Stimulated activated naive CD8-positive, alpha-beta T cell treated with anti-CD3 and anti-CD28 coated beads, Interleukin-15, amount 100 ng/mL, for 72 hours (primary cell): ENCODE measurements around the gene STYXL1.

ENCODE experiments used
- ATAC-seq: fragments of 150-1000 bp; cut with Tn5 transposase; 2 replicates; pipeline ENCODE4 v1.10.0; 2021; ENCODE audit warnings: mild to moderate bottlenecking, moderate library complexity
- DNase-seq, 2 donors: peaks; one replicate each; pipeline ENCODE4 v3.0.0; 2021 to 2022
- H3K27ac Mint-ChIP-seq, 2 donors: one replicate each; pipeline ENCODE4 v1.8.0; 2022; ENCODE audit warnings: mild to moderate bottlenecking in 2 of 2, mixed read lengths in 2 of 2, moderate library complexity in 2 of 2
- H3K27me3 Mint-ChIP-seq: one replicate; pipeline ENCODE4 v1.8.0; 2022; ENCODE audit warnings: mixed read lengths
- H3K4me1 Mint-ChIP-seq: one replicate; pipeline ENCODE4 v1.8.0; 2022; ENCODE audit warnings: mild to moderate bottlenecking, mixed read lengths
- H3K4me3 Mint-ChIP-seq, 2 donors: one replicate each; pipeline ENCODE4 v1.8.0; 2022; ENCODE audit warnings: mild to moderate bottlenecking in 2 of 2, mixed read lengths in 2 of 2, moderate library complexity in 1 of 2
- H3K9me3 Mint-ChIP-seq, 2 donors: one replicate each; pipeline ENCODE4 v1.8.0; 2022; ENCODE audit warnings: mixed read lengths in 2 of 2

STYXL1 gene

DNA sequence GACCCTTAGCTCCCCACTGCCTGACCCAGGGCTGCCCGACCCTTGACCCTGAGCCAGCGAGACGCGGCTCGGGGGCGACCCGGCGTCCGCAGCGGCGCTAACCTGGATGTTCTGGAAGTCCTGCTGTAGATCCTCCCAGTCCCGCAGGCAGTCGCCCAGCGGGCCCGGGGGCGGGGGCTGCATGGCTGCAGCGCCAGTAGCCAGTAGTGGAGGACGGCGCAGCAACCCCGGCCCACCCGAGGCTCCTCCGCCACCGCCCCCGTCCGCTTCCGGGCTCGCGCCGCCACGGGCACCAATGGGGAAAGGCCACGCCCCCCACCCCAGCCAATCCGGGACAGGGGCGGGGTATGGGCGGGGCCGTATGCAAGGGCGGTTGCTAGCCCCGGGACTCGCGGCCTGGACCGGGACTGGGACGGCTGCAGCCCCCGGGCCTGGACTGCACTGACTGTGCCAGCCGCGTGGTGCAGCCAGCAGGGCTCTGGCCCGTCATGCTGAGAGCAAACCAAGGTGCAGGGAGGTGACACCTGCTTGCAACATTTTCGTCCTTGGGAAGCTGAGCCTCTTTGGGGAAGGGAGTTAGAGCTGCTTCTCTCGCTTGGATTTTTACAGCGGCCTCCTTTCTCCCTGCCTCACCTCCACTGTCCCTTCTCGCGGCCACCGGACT, 53.3 kb downstream of the STYXL1 start, which contains the start of gene TMEM120A:
Gene TMEM120A (minus strand): TSS at position 208 of the 664 bp plus-strand sequence. CDS start 25 bp downstream, at position 183.
- Mint-ChIP-seq H3K4me1 (peaks cover 61% of the 10 kb centered on the region), H3K27me3 (no peaks in the 10 kb centered on the region), H3K4me3 (peak within 1 kb of the TSS; percentile 79 to 86), H3K9me3 (no peaks in the 10 kb centered on the region), H3K27ac (peak within 1 kb of the TSS in 1 of 2 donors; percentile 75)
- ATAC-seq: peak; percentile 94
- peak; percentile 90 to 92 for DNase-seq

DNA sequence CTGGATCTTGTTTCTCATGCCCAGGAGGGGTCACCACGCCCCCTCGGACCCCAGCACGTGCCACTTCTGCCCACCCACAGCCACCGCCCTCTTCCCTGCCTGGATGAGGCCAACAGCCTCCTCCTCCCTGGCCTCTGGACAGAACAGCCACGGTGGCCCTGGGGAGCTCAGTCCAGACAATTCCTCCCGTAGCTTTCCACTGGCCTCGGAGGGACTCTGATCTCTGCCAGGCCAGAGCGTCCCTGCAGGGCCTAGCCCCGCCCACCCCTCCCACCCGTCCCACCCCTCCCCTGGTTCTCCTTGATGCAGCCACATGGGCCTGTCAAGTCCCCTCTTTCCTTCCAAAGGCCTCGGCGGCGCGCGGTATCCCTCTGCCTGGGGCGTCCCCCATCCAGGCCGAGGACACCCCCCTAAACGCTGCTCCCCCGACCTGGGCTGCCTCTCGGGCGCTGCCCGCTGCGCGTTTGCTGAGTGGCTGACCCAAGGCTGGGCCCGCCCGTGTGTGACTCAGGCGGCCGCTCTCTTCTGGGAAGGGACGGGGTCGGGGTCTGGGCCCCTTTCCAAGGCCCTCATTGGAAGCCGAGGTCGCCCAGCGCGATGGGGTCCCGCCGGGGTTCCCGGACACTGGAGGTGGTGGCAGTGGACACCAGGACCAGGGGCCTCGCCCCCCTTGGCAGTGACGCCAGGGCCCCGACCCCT, 54.0 kb downstream of the STYXL1 start:
- Mint-ChIP-seq H3K4me3 (peak overlapping the region; percentile 79 to 86), H3K27me3 (no peaks in the 10 kb centered on the region), H3K27ac (peak overlapping the region in 1 of 2 donors; percentile 75), H3K9me3 (no peaks in the 10 kb centered on the region), H3K4me1 (peaks cover 62% of the 10 kb centered on the region)
- DNase-seq (peak in 1 of 2 donors; percentile 42), ATAC-seq (peak; percentile 31)

DNA sequence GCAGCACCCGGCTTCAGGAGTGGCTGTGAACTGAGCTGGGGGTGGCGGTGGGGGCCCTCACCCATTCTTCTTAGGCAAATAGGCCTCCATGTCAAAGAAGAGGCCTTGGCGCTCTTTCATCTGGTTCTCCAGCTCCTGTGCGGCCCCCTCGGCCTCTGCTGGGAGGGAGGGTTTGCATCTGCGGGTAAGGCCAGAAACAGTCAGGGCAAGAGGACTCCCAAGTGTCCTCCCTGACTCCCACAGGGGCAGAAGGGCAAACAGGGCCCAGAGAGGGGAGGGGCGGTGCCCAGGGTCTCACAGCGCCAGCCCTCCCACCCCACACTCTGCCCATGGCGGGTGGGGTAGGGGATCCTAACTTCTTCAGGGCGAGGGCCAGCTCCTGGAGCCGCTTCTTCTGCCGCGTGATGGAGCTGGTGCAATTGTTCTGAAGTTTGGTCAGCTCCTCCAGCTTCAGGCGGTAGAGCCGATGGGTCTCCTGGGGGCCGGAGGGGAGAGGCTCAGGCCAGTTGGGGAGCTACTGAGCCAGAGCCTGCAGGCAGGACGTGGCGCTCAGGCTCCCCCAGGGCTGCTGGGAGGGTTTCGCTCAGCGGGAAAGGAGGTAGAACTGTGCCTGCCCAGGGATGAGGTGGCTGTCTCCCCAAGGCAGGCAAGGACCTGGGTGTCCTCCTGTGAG, 55.6 kb downstream of the STYXL1 start:
- Mint-ChIP-seq H3K27me3 (no peaks in the 10 kb centered on the region), H3K4me1 (peaks cover 57% of the 10 kb centered on the region), H3K4me3 (peak overlapping the region in 1 of 2 donors; percentile 86), H3K9me3 (no peaks in the 10 kb centered on the region), H3K27ac (no peak overlapping the region)
- ATAC-seq: no peak
- no peak for DNase-seq

DNA sequence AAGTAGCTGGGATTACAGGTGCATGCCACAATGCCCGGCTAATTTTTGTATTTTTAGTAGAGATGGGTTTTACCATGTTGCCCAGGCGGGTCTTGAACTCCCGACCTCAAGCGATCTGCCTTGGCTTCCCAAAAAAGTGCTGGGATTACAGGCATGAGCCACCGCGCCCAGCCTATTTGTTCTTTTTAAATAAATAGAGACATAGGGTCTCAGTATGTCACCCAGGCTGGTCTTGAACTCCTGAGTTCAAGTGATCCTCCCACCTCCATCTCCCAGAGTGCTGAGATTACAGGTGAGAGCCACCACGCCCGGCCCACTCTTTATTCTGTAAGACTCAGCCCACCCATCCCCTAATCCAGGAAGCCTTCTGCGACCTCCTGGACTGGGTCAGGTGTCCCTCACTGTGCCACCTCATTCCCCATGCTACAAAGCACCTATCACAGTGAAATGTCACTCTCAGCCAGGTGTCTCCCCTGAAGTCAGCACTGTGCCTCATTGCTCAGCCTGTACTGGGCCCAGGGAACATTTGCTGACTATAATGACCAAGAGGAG, 56.2 kb downstream of the STYXL1 start:
- no peak overlapping the region for H3K27ac Mint-ChIP-seq
- peak overlapping the region in 1 of 2 donors; percentile 38 for H3K4me3 Mint-ChIP-seq
- H3K27me3 Mint-ChIP-seq: no peaks in the 10 kb centered on the region
- no peak for ATAC-seq
- no peak for DNase-seq
- H3K4me1 Mint-ChIP-seq: peaks cover 51% of the 10 kb centered on the region
- no peaks in the 10 kb centered on the region for H3K9me3 Mint-ChIP-seq

DNA sequence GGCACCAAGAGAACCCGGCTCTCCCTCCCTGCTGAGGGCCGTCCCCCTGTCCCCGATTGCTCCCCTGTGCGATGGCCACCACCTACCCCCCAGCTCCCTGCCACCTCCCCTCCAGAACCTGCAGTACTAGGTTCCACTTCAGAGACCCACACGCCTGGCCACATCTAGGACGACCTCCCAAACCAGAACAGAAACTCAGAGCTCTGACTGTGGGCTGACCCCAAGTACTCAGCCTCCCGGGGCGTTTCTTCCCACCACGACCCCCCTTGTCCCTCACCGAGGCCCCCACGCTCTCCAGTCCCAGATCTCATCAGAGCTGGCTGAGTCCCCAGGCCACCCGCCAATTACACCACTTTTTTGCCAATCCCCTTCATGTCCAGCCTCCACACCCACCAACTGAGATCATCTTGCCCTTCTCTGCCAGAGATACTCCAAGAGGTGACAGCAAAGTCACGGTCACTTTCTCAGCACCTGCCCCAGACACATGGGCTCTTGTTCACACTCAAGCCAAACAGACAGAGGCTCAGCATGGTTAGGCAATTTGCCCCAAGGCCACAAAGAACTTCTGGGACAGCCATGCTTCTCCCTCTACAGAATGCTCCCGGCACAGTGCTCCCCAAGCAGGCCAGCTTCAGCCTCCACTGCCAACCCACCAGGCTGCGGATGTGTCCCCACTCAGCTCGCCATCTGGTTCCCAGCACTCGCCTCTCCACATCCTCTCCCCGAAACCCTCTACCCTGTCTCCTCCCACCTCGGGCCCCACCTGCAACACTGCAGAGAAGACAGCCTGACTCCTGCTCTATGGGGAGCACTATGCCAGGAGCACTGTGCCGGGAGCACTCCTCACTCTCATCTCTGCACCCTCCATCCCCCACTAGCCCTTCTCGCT, 58.1 kb downstream of the STYXL1 start:
- H3K9me3 Mint-ChIP-seq: no peaks in the 10 kb centered on the region
- H3K4me3 Mint-ChIP-seq: peak overlapping the region; percentile 27 to 54
- peak overlapping the region; percentile 1 to 57 for H3K27ac Mint-ChIP-seq
- DNase-seq (no peak), ATAC-seq (peak; percentile 35)
- H3K4me1 Mint-ChIP-seq: peaks cover 39% of the 10 kb centered on the region
- no peaks in the 10 kb centered on the region for H3K27me3 Mint-ChIP-seq

DNA sequence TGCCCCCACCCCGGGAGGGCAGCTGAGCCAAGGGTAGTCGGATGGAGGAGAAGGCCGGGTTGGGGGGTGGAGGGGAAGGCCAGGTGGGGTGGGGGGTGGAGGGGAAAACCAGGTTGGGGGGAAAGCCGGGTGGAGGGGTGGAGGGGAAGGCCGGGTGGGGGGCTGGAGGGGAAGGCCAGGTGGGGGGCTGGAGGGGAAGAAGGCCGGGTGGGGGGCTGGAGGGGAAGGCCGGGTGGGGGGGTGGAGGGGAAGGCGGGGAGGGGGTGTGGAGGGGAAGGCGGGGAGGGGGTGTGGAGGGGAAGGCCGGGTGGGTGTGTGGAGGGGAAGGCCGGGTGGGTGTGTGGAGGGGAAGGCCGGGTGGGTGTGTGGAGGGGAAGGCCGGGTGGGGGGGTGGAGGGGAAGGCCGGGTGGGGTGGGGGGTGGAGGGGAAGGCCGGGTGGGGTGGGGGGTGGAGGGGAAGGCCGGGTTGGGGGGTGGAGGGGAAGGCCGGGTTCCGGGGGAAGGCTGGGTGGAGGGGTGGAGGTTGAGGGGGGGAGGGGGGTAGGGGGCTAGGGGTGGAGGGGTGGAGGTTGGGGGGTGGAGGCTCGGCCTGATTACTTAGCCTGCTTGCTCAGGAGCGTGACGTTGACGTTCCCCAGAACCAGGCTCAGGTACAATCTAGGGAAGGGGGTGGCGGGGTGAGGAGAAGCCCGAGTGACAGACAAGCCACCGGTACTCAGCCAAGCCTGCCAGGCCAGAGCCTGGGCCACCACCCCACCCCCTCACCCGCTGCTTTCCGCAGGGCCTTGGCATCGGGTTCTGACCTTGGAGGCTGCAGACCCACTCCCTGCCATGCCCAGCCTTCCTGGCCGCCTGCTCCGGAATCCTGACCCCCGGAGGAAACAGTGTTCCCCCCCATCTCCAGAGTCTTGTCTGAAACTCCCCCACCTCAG, 59.0 kb downstream of the STYXL1 start:
- H3K4me3 Mint-ChIP-seq: peak overlapping the region in 1 of 2 donors; percentile 54
- no peaks in the 10 kb centered on the region for H3K9me3 Mint-ChIP-seq
- ATAC-seq (peak; percentile 7), DNase-seq (no peak)
- H3K27me3 Mint-ChIP-seq: no peaks in the 10 kb centered on the region
- H3K27ac Mint-ChIP-seq: peak overlapping the region; percentile 57 to 76
- peaks cover 34% of the 10 kb centered on the region for H3K4me1 Mint-ChIP-seq

DNA sequence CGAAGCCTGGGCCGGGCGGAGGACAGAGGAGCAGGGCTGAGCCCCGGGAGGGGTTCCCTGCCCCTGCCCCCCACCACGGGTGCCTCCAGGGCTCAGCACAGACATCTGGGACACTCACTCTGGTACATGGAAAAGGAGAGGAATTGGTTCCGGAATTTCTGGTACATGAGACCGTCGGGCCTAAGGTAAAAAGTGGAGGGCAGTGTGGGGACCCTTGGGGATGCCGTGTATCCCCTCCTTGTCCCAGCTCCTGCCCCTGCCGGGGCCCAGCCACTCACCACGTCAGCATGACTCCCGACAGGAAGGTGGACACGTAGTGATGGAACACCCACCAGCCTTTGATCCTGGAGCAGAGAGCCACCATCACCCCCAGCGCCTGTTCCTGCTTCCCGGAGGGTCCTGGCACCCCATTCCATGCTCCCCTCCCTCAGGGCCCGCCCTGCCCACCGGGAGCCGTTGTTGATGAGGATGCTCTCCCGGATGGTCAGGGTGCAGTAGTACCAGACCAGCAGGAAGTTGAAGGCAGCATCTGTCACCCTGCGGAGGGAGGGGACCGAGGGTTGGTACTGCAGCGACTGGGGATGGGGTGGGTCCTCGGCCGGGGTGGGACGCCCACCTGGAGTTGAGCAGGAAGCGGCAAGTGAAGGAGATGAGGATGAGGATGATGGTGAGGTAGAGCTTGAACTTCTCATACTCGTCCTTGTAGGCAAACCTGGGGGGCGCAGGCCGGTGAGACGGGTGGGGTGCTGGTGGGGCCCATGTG, 59.8 kb downstream of the STYXL1 start:
- Mint-ChIP-seq H3K27ac (peak overlapping the region in 1 of 2 donors; percentile 76), H3K9me3 (no peaks in the 10 kb centered on the region), H3K4me3 (peak overlapping the region in 1 of 2 donors; percentile 29)

GRCh38 chr7:75987026-75987804, 60.6 kb downstream of the STYXL1 start:
- no peak for DNase-seq
- no peaks in the 10 kb centered on the region for H3K27me3 Mint-ChIP-seq
- peaks cover 24% of the 10 kb centered on the region for H3K4me1 Mint-ChIP-seq
- no peak for ATAC-seq
- H3K27ac Mint-ChIP-seq: peak overlapping the region in 1 of 2 donors; percentile 82
- no peak overlapping the region for H3K4me3 Mint-ChIP-seq
- no peaks in the 10 kb centered on the region for H3K9me3 Mint-ChIP-seq

More for the DNA sequence above, 59.8 kb downstream of the STYXL1 start:
- peaks cover 26% of the 10 kb centered on the region for H3K4me1 Mint-ChIP-seq
- DNase-seq (no peak), ATAC-seq (no peak)
- no peaks in the 10 kb centered on the region for H3K27me3 Mint-ChIP-seq

GRCh38 chr7:75986147-75986781, 61.5 kb downstream of the STYXL1 start:
- no peaks in the 10 kb centered on the region for H3K27me3 Mint-ChIP-seq

DNA sequence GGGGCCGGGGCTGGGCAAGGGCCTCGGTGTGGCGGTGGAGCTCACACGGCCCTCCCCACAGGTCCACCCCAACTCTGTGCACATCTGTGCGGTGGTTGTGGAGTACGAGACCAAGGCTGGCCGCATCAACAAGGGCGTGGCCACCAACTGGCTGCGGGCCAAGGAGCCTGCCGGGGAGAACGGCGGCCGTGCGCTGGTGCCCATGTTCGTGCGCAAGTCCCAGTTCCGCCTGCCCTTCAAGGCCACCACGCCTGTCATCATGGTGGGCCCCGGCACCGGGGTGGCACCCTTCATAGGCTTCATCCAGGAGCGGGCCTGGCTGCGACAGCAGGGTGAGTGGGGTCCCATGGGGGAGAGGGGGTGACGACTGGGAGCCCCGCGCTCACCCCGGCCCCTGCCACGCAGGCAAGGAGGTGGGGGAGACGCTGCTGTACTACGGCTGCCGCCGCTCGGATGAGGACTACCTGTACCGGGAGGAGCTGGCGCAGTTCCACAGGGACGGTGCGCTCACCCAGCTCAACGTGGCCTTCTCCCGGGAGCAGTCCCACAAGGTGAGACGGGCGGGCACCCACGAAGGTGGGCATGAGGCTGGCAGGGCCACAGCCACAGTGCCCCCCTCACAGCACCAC, 62.2 kb downstream of the STYXL1 start:
- no peak overlapping the region for H3K27ac Mint-ChIP-seq
- no peak overlapping the region for H3K4me3 Mint-ChIP-seq
- H3K9me3 Mint-ChIP-seq: no peaks in the 10 kb centered on the region
- ATAC-seq: no peak
- H3K27me3 Mint-ChIP-seq: no peaks in the 10 kb centered on the region
- H3K4me1 Mint-ChIP-seq: peaks cover 18% of the 10 kb centered on the region
- DNase-seq: no peak

More at GRCh38 chr7:75986147-75986781, 61.5 kb downstream of the STYXL1 start:
- DNase-seq (no peak), ATAC-seq (no peak)
- peak overlapping the region; percentile 27 to 34 for H3K27ac Mint-ChIP-seq
- H3K9me3 Mint-ChIP-seq: no peaks in the 10 kb centered on the region
- H3K4me3 Mint-ChIP-seq: no peak overlapping the region
- peaks cover 24% of the 10 kb centered on the region for H3K4me1 Mint-ChIP-seq

DNA sequence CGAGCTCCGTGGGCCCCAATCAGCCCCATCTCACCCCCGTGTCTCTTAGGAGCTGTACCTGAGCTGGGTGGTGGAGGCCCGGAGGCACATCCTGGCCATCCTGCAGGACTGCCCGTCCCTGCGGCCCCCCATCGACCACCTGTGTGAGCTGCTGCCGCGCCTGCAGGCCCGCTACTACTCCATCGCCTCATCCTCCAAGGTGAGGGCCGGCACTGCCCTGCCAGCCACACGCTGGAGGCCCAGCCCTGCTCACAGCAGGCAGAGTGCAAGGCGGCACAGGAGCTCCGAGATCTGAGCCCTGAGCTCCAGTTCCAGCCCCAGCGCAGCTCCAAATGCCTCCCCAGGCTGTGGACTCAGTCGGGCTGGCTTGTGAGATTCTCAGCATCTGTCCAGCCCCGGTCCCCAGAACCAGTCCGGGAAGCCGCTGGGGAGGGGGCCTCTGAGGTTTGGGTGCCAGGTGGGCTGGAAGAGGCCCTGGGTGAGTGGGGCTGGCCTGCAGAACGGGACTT, 62.7 kb downstream of the STYXL1 start:
- H3K9me3 Mint-ChIP-seq: no peaks in the 10 kb centered on the region
- peak overlapping the region; percentile 52 to 83 for H3K27ac Mint-ChIP-seq
- no peak overlapping the region for H3K4me3 Mint-ChIP-seq
- DNase-seq (no peak), ATAC-seq (no peak)
- H3K4me1 Mint-ChIP-seq: peaks cover 13% of the 10 kb centered on the region
- H3K27me3 Mint-ChIP-seq: no peaks in the 10 kb centered on the region
